SH-SY5Y (cell line): ENCODE data around the gene KIF25.

Source experiments
- GATA2 ChIP-seq: IDR thresholded peaks from 2 replicates; pipeline ENCODE4 v1.6.1; 2011; ENCODE audit warnings: mild to moderate bottlenecking, low read depth, low read length
- GATA3 ChIP-seq: IDR thresholded peaks from 2 replicates; pipeline ENCODE4 v1.6.1; 2011; ENCODE audit warnings: low read depth, mild to moderate bottlenecking, low read length, moderate library complexity

GRCh38 chr6:168063431-168063830, 66.0 kb downstream of the KIF25 start:
- TF ChIP-seq GATA3 (no peak), GATA2 (no peak)
